Fibroblast of mammary gland (primary cell): ENCODE results near the gene FCER2.
A peak's percentile ranks its signal among the peaks of the same experiment; 100 is the strongest.
"Not testable (repeated sequence)": the region's sequence is repeated elsewhere in the genome, so short reads cannot be mapped to it uniquely, and the experiment has no call there.

ENCODE experiments used
- DNase-seq: peaks from one replicate; pipeline ENCODE4 v3.0.0-alpha.2; 2010; ENCODE audit warnings: low read depth
- H3K4me3 ChIP-seq: 2 replicates; pipeline ENCODE4 v1.5.1; 2011; ENCODE audit warnings: low read depth, mild to moderate bottlenecking, low read length, moderate library complexity; ENCODE audit not compliant: control insufficient read depth
- CTCF ChIP-seq: conservative IDR thresholded peaks from 2 replicates; pipeline ENCODE4 v1.5.1; 2011; ENCODE audit warnings: low read depth, low read length, inconsistent platforms; ENCODE audit not compliant: control insufficient read depth, insufficient read depth

The FCER2 gene

GRCh38 chr19:7701654-7702457, at the start of gene FCER2:
TSS of gene FCER2 (minus strand) at chr19:7702131. CDS start at chr19:7699760, 2,371 bp downstream.
- no peak for DNase-seq
- H3K4me3 ChIP-seq: no peak within 1 kb of the TSS
- TF ChIP-seq CTCF: no peak

GRCh38 chr19:7751157-7751783, 49.3 kb upstream of the FCER2 start:
- H3K4me3 ChIP-seq: no peak overlapping the region
- TF ChIP-seq CTCF: no peak
- DNase-seq: peak; percentile 18

- no peak for TF ChIP-seq CTCF
- DNase-seq: peak; percentile 13
- no peak overlapping the region for H3K4me3 ChIP-seq
These were observed 46.8 kb upstream of the FCER2 start for GRCh38 chr19:7748756-7749155.

- no peak overlapping the region for H3K4me3 ChIP-seq
- DNase-seq: no peak
- no peak for TF ChIP-seq CTCF
These were observed 46.2 kb upstream of the FCER2 start for GRCh38 chr19:7748171-7748570.

GRCh38 chr19:7746903-7747884, 45.3 kb upstream of the FCER2 start, which contains the start of gene CD209:
TSS of gene CD209 (minus strand) at chr19:7747534. CDS start at chr19:7747511, 23 bp downstream.
- DNase-seq: no peak
- H3K4me3 ChIP-seq: no peak within 1 kb of the TSS
- no peak for TF ChIP-seq CTCF

GRCh38 chr19:7746306-7746705, 44.4 kb upstream of the FCER2 start:
- not testable (repeated sequence) for DNase-seq, H3K4me3 ChIP-seq
